Choroid plexus epithelial cell (primary cell): Measurements from ENCODE around the gene PREP.

Experiments used
- DNase-seq: peaks from one replicate; pipeline ENCODE4 v3.0.0-alpha.2; 2010; ENCODE audit warnings: low read depth
- H3K4me3 ChIP-seq: 2 replicates; pipeline ENCODE4 v1.5.1; 2011; ENCODE audit warnings: low read depth, mild to moderate bottlenecking, control low read depth, low read length, moderate library complexity
- TF ChIP-seq, protein P1 (sequence below): conservative IDR thresholded peaks from 2 replicates; pipeline ENCODE4 v1.5.1; 2011; ENCODE audit warnings: low read depth, mild to moderate bottlenecking, control low read depth, inconsistent platforms, low read length, moderate library complexity

PREP gene

GRCh38 chr6:105402939-105403935, at the start of gene PREP:
Gene PREP, minus strand, starts transcription at chr6:105403082. Its CDS starts 191 bp downstream, at chr6:105402891.
- peak; percentile 88 for DNase-seq
- TF ChIP-seq, protein P1, sequence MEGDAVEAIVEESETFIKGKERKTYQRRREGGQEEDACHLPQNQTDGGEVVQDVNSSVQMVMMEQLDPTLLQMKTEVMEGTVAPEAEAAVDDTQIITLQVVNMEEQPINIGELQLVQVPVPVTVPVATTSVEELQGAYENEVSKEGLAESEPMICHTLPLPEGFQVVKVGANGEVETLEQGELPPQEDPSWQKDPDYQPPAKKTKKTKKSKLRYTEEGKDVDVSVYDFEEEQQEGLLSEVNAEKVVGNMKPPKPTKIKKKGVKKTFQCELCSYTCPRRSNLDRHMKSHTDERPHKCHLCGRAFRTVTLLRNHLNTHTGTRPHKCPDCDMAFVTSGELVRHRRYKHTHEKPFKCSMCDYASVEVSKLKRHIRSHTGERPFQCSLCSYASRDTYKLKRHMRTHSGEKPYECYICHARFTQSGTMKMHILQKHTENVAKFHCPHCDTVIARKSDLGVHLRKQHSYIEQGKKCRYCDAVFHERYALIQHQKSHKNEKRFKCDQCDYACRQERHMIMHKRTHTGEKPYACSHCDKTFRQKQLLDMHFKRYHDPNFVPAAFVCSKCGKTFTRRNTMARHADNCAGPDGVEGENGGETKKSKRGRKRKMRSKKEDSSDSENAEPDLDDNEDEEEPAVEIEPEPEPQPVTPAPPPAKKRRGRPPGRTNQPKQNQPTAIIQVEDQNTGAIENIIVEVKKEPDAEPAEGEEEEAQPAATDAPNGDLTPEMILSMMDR = peak; percentile 92
- H3K4me3 ChIP-seq = peak within 1 kb of the TSS; percentile 99

GRCh38 chr6:105452376-105452775, 49.5 kb upstream of the PREP start:
- H3K4me3 ChIP-seq = no peak overlapping the region
- TF ChIP-seq, protein P1 = no peak
- DNase-seq = no peak

DNA sequence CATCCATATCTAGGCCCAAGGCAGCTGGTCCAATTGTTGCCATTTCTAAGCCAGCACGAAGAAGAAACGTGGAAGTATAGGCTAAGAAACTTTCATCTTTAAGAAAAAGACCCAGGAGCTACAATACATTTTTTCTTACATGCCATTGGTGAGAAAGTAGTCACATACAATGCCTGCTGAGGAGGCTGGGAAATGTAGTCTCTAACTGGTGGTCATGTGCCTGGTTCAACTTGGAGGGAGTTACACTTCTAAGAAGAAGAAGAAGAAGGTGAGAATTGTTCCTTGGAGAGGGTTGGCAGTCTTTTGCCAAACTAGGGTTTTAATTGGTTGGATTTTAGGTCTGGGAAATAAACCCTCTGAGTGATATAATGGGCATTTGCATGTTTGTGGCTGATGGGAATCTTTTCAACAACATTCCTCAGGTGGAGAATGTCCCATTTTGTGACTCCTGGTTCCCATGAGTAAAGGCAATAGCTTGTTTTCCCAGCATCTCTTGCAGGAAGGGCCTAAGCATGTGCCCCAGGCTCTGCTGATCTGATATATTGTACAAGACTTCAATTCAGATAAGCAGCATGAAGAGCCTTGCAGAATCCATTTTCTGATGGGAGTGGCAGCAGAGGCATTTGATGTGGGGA, 47.0 kb upstream of the PREP start:
- TF ChIP-seq, protein P1 = no peak
- no peak for DNase-seq
- H3K4me3 ChIP-seq = no peak overlapping the region

GRCh38 chr6:105445481-105445880, 42.6 kb upstream of the PREP start:
- TF ChIP-seq, protein P1 = no peak
- no peak overlapping the region for H3K4me3 ChIP-seq
- DNase-seq = no peak

DNA sequence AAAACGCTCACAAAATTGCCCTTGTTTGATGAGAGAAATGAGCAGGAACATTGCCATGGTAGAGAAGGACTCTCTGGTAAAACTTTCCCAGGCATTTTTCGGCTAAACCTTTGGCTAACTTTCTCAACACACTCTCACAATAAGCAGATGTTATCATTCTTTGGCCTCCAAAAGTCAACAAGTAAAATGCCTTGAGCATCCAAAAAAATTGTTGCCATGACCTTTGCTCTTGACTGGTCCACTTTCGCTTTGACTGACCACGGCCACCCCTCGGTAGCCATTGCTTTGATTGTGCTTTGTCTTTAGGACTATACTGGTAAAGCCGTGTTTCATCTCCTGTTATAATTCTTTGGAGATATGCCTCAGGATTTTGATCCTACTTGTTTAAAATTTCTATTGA, 41.1 kb upstream of the PREP start:
- H3K4me3 ChIP-seq = no peak overlapping the region
- TF ChIP-seq, protein P1 = no peak
- no peak for DNase-seq

DNA sequence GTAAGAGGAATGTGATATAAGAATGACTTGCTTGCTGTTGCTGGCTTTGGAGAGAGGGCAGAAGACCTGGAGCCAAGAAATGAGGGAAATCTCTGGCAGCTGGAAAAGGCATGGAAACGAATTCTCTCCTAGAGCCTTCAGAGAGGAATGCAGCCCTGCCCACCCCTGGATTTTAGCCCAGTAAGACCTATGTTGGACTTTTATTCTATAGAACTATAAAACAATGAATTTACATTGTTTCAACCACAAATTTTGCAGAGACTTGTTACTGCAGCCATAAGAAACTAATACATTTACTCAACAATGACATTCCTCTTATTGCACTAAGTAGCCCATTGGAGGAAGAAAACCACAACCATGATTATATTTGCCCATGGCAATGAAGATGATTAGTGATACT, 39.5 kb upstream of the PREP start:
- H3K4me3 ChIP-seq = no peak overlapping the region
- TF ChIP-seq, protein P1 = no peak
- no peak for DNase-seq

DNA sequence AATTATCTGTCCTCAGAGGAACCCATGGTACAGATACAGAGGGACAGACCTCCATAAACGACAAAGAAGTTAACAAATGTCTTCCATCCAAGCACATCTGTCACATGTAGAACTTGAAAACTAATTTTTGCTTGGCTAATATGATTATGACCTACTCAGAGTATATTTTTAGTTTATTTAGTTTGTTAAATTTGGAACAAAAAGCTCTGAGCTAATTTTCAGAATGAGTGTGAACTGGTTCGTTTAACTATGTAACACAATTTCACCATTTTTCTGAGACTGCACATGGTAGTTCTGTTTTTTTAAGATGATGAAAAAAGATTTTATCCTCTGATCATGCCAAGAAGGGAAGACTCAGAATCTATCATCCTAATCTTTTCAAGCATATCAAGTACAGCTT, 34.4 kb upstream of the PREP start:
- H3K4me3 ChIP-seq = no peak overlapping the region
- no peak for DNase-seq
- TF ChIP-seq, protein P1 = no peak
